ENCODE measurements around the gene TAC1. TPM values are rescaled to one million over a fixed set of nuclear protein-coding genes. Genes with fewer than 3 reads are reported as not detected.

The TAC1 gene
- total RNA-seq, 4 donors from 2014 or later: 1.2 to 5.8 (median 2.7) TPM

DNA sequence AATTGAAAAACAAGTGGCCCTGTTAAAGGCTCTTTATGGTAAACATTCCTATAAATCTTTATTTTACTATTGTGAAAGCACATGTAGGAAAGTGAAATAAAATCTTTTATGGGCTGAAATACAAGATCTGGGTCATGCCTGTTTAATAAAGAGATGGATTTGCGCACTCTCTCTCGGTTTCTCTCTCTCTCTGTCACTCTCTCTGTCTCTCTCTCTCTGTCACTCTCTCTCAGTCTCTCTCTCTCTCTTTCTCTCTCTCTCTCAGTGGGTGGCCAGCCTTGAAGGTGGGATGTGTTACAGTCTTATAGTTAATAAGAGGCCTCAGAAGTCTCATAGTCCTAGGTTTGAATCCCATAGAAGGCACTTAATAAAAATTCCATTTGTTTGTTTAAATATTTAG, 2.4 kb downstream of the TAC1 start:
- H3K9me3 ChIP-seq: no peaks in the 10 kb centered on the region

DNA sequence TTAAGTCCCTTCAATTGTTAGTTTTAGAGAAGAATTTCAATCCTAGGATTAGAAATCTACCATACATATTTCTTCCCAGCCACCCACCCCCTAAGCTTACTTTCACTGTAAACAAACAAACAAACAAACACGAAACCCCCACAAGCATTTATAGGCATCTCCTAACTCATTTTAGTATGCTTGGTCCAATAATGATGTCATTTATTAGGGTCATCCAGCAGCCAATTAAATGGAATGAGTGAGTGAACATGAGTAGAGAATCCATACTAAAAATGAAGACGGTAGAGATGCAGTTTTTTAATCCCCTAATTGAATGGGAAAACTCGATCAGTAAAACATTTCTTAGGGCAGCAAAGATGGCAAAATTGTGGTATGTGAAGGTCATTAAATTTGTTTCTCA, 3.2 kb downstream of the TAC1 start:
- intact Hi-C loops (cut with DNase I): no loop called here
- Histone ChIP-seq H3K9me3 (no peaks in the 10 kb centered on the region), H3K27ac (replicated peaks in 1 of 4) (no peak overlapping the region), H3K4me3 (no peak overlapping the region), H3K4me1 (peaks cover 0 to 26% (median 19%) of the 10 kb centered on the region in 4 donors), H3K36me3 (no peaks in the 10 kb centered on the region), H3K27me3 (peaks cover 0 to 43% (median 16%) of the 10 kb centered on the region in 4 donors)
- DNase-seq (ENCODE audit: extremely low spot score): no peak
- TF ChIP-seq EP300 (IDR thresholded peaks at IDR 0.05) (no peak), POLR2AphosphoS5 (IDR thresholded peaks at IDR 0.05) (no peak), POLR2A (IDR thresholded peaks at IDR 0.05; ENCODE audit: low read depth) (no peak)
- TF ChIP-seq, protein P1, sequence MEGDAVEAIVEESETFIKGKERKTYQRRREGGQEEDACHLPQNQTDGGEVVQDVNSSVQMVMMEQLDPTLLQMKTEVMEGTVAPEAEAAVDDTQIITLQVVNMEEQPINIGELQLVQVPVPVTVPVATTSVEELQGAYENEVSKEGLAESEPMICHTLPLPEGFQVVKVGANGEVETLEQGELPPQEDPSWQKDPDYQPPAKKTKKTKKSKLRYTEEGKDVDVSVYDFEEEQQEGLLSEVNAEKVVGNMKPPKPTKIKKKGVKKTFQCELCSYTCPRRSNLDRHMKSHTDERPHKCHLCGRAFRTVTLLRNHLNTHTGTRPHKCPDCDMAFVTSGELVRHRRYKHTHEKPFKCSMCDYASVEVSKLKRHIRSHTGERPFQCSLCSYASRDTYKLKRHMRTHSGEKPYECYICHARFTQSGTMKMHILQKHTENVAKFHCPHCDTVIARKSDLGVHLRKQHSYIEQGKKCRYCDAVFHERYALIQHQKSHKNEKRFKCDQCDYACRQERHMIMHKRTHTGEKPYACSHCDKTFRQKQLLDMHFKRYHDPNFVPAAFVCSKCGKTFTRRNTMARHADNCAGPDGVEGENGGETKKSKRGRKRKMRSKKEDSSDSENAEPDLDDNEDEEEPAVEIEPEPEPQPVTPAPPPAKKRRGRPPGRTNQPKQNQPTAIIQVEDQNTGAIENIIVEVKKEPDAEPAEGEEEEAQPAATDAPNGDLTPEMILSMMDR (IDR thresholded peaks at IDR 0.05): no peak
- WGBS: 72% methylated on average over 3 of the region's 3 CpGs

More for the DNA sequence above, 2.4 kb downstream of the TAC1 start:
- DNase-seq (ENCODE audit: extremely low spot score): no peak
- Histone ChIP-seq H3K4me1 (peaks cover 0 to 26% (median 19%) of the 10 kb centered on the region in 4 donors), H3K36me3 (no peaks in the 10 kb centered on the region), H3K4me3 (no peak overlapping the region), H3K27me3 (peaks cover 0 to 42% (median 16%) of the 10 kb centered on the region in 4 donors), H3K27ac (replicated peaks in 1 of 4) (no peak overlapping the region)
- intact Hi-C loops (cut with DNase I): no loop called here
- TF ChIP-seq POLR2AphosphoS5 (IDR thresholded peaks at IDR 0.05): no peak
- TF ChIP-seq, protein P1 (IDR thresholded peaks at IDR 0.05): no peak
- no peak for TF ChIP-seq EP300 (IDR thresholded peaks at IDR 0.05)
- TF ChIP-seq POLR2A (IDR thresholded peaks at IDR 0.05; ENCODE audit: low read depth): no peak
- WGBS: 42% methylated on average over 2 of the region's 2 CpGs

DNA sequence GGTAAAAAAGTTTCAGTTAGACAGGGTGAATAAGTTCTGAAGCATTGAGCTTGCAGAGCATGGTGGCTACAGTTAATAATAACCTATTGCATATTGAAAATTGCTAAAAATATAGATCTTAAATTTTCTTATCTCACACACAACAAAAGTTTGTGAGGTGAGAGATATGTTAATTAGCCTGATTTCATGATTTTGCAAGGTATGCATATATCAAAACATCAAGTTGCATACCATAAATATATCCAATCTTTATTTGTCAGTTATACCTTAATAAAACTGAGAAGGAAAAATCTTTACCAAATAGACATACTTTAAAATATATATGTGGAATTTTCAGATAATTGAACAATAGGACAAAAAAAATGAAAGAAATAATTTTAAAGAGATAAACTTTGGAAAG, 16.6 kb downstream of the TAC1 start:
- H3K9me3 ChIP-seq: no peaks in the 10 kb centered on the region
- H3K36me3 ChIP-seq: no peaks in the 10 kb centered on the region
- H3K27ac ChIP-seq (replicated peaks in 1 of 4): no peak overlapping the region
- no peaks in the 10 kb centered on the region for H3K27me3 ChIP-seq
- no peak for DNase-seq (ENCODE audit: extremely low spot score)
- no peak for TF ChIP-seq POLR2A (IDR thresholded peaks at IDR 0.05; ENCODE audit: low read depth)
- TF ChIP-seq POLR2AphosphoS5 (IDR thresholded peaks at IDR 0.05): no peak
- TF ChIP-seq, protein P1 (IDR thresholded peaks at IDR 0.05): no peak
- TF ChIP-seq EP300 (IDR thresholded peaks at IDR 0.05): no peak
- H3K4me1 ChIP-seq: no peaks in the 10 kb centered on the region
- intact Hi-C loops (cut with DNase I): no loop called here
- no peak overlapping the region for H3K4me3 ChIP-seq

DNA sequence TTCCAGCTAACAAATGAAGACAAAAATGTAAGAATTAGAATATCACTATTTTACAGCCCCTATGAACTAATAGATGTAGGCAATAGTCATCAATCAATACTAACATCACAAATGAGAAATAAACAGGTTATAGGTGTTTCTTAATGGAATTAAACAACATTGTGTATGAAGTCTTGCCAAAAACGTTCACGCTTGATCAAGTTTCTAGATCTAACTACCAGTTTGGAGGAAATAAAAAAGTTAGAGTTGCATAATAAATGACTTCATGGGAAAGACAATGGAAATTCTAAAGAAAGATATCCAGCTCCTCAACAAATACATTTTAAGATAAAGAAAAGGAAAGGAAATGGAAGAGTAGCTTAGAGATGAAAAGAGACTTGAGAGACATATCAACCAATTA, 19.7 kb downstream of the TAC1 start:
- no peaks in the 10 kb centered on the region for H3K9me3 ChIP-seq
- H3K4me3 ChIP-seq: no peak overlapping the region
- no peak overlapping the region for H3K27ac ChIP-seq (replicated peaks in 1 of 4)
- intact Hi-C loops (cut with DNase I): no loop called here
- WGBS: 68% methylated on average over 2 of the region's 2 CpGs
- no peaks in the 10 kb centered on the region for H3K4me1 ChIP-seq
- TF ChIP-seq POLR2A (IDR thresholded peaks at IDR 0.05; ENCODE audit: low read depth): no peak
- TF ChIP-seq, protein P1 (IDR thresholded peaks at IDR 0.05): no peak
- TF ChIP-seq POLR2AphosphoS5 (IDR thresholded peaks at IDR 0.05): no peak
- no peak for TF ChIP-seq EP300 (IDR thresholded peaks at IDR 0.05)
- no peaks in the 10 kb centered on the region for H3K27me3 ChIP-seq
- DNase-seq (ENCODE audit: extremely low spot score): no peak
- H3K36me3 ChIP-seq: no peaks in the 10 kb centered on the region

DNA sequence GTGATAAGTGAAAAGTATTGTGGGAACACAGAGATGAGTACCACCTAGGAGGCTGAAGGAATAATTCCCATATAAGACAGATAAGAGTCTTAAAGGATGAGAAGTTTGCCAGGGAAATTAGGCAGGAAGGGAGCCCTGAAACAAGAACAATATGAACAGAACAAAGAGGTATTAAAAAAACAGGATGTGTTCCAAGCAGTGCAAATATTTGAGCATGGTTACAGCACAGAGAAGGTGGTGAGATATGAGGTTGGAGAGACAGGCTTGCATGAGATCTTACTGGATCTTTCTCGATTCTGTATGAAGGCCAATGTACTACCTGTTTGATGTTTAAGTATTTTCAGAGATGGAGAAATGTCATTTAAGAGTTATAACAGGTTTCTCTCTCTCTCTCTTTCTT, 20.3 kb downstream of the TAC1 start:
- H3K36me3 ChIP-seq: no peaks in the 10 kb centered on the region
- H3K27me3 ChIP-seq: no peaks in the 10 kb centered on the region
- no peak overlapping the region for H3K27ac ChIP-seq (replicated peaks in 1 of 4)
- DNase-seq (ENCODE audit: extremely low spot score): no peak
- intact Hi-C loops (cut with DNase I): no loop called here
- TF ChIP-seq POLR2AphosphoS5 (IDR thresholded peaks at IDR 0.05) (no peak), POLR2A (IDR thresholded peaks at IDR 0.05; ENCODE audit: low read depth) (no peak), EP300 (IDR thresholded peaks at IDR 0.05) (no peak)
- TF ChIP-seq, protein P1 (IDR thresholded peaks at IDR 0.05): no peak
- no peaks in the 10 kb centered on the region for H3K4me1 ChIP-seq
- no peaks in the 10 kb centered on the region for H3K9me3 ChIP-seq
- H3K4me3 ChIP-seq: no peak overlapping the region
- 55% methylated on average over 1 of the region's 1 CpG for WGBS
